HG03520 (cell line): ENCODE results near the gene ZNF576.
A peak's percentile ranks its signal among the peaks of the same experiment; 100 is the strongest.
"Not testable (repeated sequence)": the region's sequence is repeated elsewhere in the genome, so short reads cannot be mapped to it uniquely, and the experiment has no call there.

Experiments
- ATAC-seq: cut with Tn5 transposase; IDR thresholded peaks from one replicate; pipeline ENCODE4 v1.9.1; 2021; ENCODE audit warnings: mild to moderate bottlenecking, moderate library complexity; ENCODE audit not compliant: unreplicated experiment

ZNF576 gene

DNA sequence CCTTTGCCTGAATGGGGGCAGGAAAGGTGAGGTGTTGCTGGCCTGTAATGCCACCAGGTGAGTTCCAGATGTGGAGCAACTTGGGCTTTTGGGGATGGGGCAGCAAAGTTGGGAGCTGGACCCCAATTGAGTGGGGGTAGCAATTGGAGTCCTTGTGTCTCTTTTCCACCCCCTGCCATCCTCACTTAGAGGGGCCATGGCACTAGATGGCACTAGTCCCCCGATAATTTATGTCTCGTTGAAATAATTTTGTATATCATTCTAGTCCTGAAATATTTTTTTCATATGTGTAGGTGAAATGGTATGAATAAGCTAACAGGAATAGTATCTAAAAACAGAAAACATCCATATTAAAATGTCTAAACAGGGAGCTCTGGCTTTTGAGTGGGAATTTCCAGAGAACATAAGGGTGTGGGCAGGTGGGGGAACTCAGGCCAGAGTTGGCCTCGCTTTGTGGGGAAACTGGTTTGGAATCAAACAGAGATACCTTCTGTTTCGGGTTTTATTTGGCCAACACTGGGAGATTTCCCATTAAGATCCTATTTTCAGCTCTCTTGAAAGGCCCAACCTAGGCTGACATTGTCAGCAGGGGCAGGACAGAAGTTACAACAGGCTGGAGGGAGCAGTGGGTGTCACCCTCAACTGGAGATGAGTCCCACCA, 3.4 kb downstream of the ZNF576 start:
- no peak for ATAC-seq

DNA sequence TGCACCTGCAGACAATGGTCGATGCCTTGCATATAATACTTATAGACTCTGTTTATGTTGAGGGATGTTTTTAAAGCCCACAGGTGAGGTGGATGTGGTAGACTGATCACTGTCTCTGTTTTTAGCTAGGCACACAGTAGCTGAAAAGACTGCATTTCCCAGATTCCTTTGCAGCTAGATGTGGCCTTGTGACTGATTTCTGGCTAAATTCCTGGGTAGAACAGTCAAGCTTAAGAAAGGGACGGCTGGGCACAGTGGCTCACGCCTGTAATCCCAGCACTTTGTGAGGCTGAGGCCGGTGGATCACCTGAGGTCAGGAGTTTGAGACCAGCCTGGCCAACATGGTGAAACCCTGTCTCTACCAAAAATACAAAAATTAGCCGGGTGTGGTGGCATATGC, 3.9 kb downstream of the ZNF576 start:
- ATAC-seq = not testable (repeated sequence)

DNA sequence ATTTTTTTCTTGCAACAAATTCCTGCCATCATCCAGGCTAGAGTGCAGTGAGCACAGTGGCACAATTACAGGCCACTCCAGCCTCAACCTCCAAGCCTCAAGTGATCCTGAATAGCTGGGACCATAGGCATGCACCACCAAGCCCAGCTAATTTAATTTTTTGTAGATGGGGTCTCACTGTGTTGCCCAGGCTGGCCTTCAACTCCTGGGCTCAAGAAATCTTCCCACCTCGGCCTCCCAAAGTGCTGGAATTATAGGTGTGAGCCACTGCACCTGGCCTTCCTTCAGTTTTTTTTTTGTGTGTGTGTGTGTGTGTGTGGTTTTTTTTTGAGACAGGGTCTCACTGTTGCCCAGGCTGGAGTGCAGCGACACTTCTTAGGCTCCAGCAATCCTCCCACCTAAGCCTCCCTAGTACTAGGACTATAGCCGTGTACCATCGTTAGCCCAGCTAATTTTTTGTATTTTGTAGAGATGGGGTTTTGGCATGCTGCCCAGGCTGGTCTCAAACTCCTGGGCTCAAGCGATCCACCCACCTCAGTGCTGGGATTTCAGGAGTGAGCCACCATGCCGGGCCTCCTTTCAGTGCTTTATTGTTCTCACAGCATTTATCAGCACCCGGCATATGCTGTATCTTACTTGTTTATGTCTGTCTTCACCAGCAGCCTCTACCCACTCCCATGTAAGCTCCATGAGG, 9.6 kb downstream of the ZNF576 start:
- no peak for ATAC-seq

DNA sequence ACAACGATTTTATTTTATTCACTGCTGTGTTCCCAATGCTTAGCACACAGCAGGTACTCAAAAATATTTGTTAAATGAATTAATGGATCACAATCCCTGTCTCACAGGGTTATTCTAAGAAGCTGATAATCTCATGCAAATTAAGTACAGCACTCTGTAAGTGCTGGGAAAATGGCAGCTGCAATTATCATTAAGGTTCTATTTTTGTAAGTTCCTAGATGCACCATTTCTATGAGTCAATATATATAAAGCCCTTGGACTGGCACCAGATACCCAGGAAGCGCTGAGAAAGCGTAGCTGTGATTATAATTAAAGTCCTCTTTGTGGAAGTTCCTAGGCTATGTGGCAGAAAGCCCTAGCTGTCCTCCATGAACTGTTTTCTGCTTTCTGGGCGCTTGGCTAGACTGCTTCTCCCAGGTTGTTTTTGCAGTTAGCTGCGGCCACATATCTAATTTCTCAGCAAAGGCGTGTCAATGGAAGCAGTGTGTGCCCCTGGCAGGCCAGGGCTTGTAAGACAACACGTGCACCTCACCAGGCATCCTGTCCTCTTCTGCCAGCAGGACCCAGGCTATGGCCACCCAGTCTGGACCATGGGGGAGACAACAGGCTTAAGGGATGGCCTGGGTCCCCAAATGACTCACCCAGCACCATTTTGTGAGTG, 10.3 kb downstream of the ZNF576 start:
- ATAC-seq = no peak

DNA sequence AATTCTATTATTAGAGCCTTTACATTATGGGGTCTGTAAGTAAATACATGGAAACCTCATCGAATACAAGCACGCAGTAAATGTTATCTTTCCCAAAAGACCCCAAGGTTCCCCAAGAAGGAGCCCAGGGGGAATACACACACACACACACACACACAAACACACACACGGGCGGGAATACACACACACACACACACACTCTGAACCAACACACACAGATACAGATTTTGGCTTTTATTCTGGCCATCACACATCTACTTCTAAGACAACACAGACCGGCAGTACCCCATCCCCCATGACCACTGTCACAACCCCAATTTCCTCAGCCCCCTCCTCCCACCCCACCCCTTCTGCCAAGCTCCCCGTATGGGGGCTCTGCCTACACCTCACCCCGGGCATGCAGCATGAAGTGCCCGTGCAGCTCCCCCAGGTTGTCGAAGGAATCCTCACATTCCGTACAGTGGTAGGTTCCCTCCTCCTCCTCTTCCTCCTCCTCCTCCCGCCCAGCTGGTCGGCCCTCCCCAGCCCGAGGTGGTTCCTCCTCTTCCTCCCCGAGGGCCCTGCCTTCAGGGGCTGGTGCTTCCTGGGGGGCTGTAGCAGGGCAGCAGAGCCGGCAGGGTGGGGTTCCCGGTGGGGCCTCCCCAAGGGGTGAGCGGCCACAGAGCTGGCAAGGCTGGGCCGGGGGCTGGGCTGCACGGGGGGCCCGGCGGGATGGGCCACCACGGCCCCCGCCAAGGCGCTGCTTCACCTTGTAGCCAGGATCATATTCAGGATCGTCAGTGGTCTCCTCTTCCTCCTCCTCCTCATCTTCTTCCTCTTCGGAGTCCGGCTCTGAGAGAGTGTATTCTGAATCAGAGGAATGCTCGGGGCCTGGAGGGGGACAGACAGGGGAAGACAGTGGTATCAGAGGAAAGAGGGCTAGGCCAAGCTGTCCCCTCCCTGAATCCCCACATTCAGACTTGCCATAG, 11.1 kb downstream of the ZNF576 start:
- no peak for ATAC-seq

DNA sequence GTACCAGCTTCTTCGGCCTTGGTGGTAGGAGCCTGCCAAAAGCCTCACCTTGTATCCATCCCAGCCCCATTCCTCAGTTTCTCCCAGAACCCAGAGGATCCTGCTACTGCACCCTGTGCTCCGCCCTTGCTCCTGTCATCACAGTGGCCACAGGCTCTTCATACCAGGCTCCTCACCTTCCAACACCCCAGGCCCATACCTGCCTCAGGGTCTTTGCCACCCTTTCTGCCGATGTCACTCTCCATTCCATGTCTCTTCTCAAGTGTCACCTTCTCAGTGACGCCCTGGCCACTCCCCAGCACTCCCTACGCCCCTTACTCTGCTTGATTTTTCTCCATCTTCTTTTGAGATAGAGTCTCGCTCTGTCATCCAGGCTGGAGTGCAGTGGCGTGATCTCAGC, 13.5 kb downstream of the ZNF576 start:
- no peak for ATAC-seq

DNA sequence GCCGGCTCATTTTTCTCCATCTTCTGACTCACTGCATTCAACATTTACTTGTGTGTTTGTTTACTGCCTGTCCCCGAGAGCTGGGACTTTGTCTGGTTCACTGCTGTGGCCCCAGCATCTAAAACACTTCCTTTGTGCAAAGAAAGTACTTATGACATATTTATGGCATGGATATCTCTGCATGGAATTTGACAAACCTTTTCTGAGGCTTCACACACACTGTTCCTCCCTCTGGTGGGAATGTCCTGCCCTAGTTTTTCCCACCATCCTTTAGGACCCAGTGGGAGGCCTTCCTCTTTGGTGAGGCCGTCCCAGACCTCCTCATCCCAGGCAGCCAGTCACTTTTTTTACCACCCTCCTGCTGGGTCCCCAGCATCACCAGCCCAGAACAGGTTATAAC, 14.1 kb downstream of the ZNF576 start:
- ATAC-seq = no peak

DNA sequence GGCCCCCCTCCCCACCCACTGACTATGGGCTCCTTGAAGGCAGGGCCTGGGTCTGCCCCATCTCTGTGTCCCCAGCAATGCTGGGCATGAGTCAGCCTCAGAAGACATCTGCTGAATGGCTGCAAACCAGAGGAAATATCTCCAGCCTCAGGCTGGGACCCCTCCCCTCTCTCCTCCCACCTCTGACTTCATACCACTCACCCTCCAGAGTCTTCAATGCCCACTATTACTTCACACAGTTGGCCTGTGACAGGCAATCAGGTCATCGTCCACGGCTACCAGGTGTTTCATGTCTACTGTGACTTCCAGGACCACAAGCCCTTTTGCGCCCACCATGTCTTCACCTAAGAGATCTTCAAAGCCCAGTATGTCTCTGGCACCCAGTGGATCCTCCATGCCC, 15.4 kb downstream of the ZNF576 start, which contains the start of gene SRRM5:
SRRM5 (plus strand) TSS at position 301 of the 400 bp plus-strand sequence; CDS start at position 335, 34 bp downstream.
- no peak for ATAC-seq

DNA sequence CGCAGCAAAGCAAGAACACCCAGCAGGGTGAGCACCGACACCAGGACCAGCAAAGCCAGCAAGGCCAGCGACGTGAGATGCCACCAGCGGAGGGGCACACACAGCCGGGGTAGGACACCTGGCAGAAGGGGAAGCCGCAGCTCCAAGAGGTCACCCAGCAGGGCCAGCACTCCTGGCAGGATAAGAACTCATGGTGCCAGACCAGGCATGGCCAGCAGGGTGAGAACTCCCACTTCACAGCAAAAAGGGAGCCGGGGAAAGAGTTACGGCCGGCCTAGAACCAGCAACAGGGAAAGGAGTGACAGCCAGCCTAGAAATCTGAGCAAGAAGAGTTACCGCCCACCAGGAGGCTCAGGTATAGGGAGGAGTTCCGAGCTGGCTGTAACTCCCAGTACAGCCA, 16.0 kb downstream of the ZNF576 start:
- no peak for ATAC-seq

DNA sequence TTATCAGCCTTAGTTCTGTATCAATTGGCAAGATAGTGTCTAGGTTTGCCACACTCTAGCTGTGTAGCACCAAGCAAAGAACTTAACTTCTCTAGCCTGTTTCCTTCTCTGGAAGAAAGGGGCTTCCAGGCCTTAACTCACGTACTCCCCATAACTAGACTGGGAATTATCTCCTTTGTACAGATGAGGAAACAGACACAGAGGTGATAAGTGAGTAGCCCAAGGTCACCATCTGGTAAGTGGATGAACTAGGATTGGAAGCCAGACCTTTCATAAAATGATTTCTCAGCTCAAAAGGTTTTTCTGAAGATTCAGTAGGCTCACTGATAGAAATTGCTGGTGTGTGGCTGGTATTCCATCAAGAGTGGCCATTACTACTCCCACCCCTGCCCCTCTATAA, 19.9 kb downstream of the ZNF576 start:
- no peak for ATAC-seq

DNA sequence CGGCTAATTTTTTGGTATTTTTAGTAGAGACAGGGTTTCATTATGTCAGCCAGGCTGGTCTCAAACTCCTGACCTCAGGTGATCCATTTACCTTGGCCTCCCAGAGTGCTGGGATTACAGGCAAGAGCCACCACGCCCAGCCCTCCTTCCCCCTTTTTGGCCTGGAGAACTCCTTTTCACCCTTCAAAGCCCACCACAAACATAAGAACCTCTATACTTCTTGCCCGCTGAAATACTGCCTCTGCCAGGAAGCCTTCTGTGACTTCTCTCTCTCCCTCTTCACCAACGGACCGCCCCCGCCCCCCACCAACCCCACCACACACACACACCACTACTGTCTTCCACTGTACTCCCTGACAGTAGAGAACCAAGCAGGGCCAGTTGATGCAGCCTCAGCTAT, 20.6 kb downstream of the ZNF576 start:
- no peak for ATAC-seq

DNA sequence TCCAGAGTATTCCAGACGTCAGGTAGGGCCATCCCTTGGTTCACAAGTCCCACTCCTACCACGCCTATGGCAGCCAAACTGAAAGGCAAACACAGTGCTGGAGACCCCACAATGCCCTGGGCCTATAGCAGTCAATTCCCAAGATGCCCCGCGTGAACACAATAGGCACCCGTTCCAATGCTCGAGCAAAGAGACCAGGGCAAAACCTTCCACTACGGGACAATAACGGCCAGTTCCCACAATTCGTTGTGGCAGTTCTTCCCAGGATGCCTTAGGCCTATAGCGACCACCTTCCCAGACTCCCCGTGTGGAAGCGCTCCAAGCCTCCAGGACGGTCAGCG, 22.5 kb downstream of the ZNF576 start:
- peak; percentile 16 for ATAC-seq

DNA sequence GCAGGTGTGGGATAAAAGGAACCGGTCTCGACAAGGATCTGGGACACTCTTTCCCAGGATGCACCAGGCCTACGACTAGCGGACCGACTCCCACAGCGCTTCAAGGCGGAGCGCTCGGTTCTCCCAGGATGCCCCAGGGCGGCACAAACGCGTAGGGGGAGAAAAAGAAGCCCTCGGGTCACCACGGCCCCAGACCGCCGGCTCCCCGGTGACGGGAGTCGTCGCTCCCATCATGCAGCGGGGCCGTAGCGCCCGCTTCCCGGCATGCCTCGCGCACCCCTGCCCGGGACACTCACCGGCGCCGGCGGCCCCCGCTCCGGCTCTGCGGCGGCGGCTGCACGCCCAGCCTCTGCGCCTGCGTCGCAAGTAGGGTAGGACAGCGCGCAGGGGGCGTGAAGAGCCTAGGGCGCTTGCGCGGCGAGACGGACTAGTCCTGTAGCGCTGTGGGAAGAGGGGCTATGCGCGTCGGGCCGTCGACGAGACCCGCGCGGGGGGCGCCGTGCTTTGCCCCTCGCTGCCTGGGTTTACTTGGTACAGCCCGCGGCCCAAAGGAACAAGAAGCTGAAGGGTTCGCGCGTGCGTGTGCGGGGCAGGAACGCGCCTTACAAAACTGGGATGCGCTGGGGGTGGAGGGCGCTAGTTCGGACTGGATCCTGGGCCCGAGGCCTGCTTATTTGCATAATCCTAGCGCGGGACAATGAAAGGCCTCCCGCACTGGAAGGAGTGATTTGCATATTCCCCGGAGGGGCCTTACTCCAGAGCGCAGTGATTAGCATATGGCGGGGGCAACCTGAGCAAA, 23.1 kb downstream of the ZNF576 start, which contains the start of gene ZNF428:
ZNF428 (minus strand) TSS at position 368 of the 799 bp plus-strand sequence. CDS start 5,325 bp downstream, outside the sequence.
- peak; percentile 63 for ATAC-seq

DNA sequence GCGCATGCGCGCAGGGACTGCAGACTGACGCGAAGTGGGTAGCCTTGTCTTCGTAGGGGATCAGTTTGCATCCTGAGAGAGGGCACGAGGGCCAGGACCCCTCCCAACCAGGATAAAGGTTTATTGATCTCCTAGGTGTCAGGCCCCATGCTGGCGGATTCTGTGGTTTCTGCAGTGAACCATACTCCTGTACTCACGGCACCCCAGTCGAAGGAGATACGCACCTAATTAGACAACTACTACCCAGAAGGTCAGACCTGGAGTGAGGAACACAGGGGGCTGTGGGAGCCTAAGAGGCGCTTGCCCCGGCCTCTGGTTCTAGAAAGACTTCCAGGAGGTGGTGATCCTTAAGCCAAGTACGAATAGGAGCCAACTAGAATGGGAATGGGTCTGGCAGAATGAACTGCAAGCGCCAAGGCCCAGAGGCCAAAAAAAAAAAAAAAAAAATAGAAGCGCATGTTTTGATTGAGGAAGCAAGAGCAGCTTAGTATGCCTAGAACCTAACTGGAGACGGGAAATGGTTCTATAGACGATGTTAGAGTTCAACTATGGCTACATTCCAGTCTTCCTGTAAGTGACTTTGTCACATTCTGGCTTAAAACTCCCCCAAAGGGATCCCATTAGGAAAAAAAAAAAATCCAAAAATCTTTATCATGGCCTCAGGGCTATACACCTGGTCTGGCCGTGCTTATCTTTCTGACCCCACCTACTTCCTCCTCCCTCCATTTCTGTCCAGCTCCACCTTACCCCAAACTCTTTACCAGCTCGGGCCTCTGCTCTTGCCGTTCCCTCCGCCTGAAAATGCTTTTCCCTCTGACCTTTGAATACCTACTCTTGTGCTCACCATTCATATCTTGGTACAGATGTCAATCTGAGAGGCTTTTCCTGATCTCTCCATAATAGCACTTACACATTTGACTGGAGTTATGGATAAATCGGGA, 23.9 kb downstream of the ZNF576 start:
- no peak for ATAC-seq

DNA sequence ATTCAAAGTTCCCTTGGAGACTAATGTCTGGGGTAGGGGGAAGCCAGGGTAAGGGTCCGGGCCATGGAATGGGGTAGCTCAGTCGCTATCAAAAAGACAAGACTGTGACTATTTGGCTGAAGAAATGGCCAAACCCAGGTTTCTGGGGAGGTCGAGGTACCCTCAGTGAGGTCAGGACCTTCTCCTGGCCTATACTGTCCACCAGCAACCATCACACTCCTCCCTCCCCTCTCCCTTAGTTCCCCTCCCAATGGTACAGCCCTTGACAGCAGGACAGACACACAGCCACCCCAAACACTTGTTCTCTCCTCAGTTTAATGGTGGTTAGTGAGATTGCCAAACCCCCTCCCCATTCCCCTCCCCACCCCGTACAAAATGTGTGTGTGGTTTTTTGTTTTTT, 25.7 kb downstream of the ZNF576 start:
- ATAC-seq = no peak

DNA sequence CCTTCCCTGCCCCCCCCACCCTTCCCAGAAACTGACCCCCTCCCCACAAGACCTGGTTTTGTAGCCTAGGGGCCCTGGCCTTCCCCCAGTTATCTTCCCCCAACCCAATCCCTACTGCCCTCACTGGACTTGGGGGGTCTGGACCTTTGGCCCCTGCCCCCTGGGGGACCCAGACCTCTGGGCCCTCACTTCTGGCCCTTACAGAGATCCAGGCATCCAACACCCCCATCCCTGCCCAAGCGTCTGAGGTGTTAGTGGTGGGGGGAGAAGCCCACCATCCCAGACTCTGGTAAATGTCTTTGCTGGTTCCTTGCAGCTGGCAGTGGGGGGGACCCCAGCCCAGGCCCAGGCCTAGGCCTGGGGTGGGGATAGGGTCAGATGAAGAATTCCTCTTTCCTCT, 26.6 kb downstream of the ZNF576 start:
- ATAC-seq = no peak

DNA sequence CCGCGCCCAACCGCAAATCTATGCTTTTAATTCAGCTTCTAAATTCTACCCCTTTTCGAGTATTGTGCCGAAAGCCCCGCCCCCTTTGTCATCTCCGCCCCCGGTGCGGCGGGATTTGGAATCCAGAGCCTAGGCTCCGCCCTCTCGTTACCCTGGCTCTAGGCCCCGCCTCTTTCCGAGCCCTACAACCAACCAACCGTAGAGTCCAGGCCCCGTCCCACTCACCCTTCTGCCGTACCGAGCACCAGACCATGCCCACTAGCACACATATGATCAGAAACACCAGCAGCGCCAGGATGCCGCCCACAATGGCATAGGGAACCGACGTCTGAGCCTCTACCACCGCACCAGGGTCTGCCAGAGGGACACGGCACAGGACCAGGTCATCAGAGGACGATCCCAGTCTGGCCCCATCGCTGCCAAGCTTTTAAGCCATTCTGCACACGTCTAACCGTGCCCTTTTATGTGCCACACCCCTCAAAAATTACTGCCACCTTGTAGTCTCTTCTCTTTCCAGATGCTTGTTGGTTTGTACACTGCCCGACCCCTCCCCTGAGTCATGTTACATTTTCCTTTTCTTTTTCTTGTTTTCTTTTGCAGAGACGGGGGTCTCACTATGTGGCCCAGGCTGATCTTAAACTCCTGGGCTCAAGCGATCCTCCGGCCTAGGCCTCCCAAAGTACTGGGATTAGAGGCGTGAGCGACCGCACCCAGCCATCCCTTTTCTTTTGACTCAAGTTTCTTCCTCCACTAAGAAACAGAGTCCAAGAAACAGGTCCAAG, 27.7 kb downstream of the ZNF576 start:
- no peak for ATAC-seq

DNA sequence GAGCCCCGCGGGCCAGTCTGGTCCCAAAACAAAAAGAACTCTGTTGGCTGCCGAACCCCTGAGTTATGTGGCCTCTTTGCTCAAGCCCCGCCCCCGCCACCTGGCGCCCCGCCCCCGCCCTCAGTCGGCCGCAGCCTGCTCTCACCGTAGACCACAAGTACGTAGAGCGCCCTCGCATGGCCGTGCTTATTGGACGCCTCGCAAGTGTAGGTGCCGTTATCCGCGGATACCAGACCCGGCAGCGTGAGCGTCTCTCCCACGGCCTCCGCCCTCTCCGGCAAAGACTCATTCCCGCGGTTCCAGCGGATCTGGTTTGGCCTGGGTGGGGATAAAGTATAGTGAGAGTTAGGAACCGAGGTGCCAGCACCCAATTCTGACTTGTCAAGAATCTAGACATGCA, 28.5 kb downstream of the ZNF576 start:
- no peak for ATAC-seq
